Aorta (tissue), 5 donors: ENCODE measurements around the gene RHBG. TPM values are rescaled to one million over a fixed set of nuclear protein-coding genes. Genes with fewer than 3 reads are reported as not detected.

ENCODE experiments used
- ATAC-seq: fragments of 200-7000 bp; cut with Tn5 transposase; one replicate; pipeline ENCODE4 v1.9.1; 2022; ENCODE audit warnings: moderate library complexity; ENCODE audit not compliant: low FRiP score
- DNase-seq, 2 donors: peaks; one replicate each; pipeline ENCODE4 v3.0.0-alpha.2; 2020
- H3K27ac ChIP-seq, 2 donors: one replicate each; pipeline ENCODE4 v1.5.1; 2013; ENCODE audit warnings: low read length in 2 of 2, mild to moderate bottlenecking in 2 of 2, moderate library complexity in 2 of 2, control low read depth in 1 of 2, inconsistent platforms in 1 of 2, low read depth in 1 of 2
- H3K27me3 ChIP-seq, 2 donors: one replicate each; pipeline ENCODE4 v1.6.1; 2013; ENCODE audit warnings: control low read depth in 1 of 2, low read length in 1 of 2, mild to moderate bottlenecking in 1 of 2, moderate library complexity in 1 of 2; ENCODE audit not compliant: insufficient read depth in 2 of 2, control insufficient read depth in 1 of 2
- H3K36me3 ChIP-seq, 2 donors: one replicate each; pipeline ENCODE4 v1.6.1; 2013; ENCODE audit warnings: control low read depth in 1 of 2, low read length in 1 of 2, mild to moderate bottlenecking in 1 of 2; ENCODE audit not compliant: insufficient read depth in 2 of 2, control insufficient read depth in 1 of 2
- H3K4me1 ChIP-seq, 2 donors: one replicate each; pipeline ENCODE4 v1.6.1; 2013; ENCODE audit warnings: low read length in 2 of 2, control low read depth in 1 of 2, mild to moderate bottlenecking in 1 of 2, moderate library complexity in 1 of 2; ENCODE audit not compliant: insufficient read depth in 2 of 2, control insufficient read depth in 1 of 2
- H3K4me3 ChIP-seq, 2 donors: one replicate each; pipeline ENCODE4 v1.5.1; 2013; ENCODE audit warnings: low read length in 2 of 2, control low read depth in 1 of 2, mild to moderate bottlenecking in 1 of 2
- H3K9me3 ChIP-seq: one replicate; pipeline ENCODE4 v1.6.1; 2013; ENCODE audit warnings: mild to moderate bottlenecking, low read length; ENCODE audit not compliant: control insufficient read depth
- WGBS, 2 donors: extraction: QIAGEN DNeasy Blood & Tissue Kit; methylation state at CpG; one replicate each; pipeline ENCODE4 v1.1.7; 2013; 5-methylcytosine and 5-hydroxymethylcytosine counted together
- intact Hi-C, 2 donors: fragments of 100-400 bp; cut with DNase I; formaldehyde crosslinking; loops; one replicate each; pipeline versions ENCODE4 v1.14.2 to v1.15.0; 2022
- polyA plus RNA-seq, 2 donors: library from polyadenylated mRNA; stranded (reverse); fragments of 200-250 nt; gene quantifications; one replicate each; pipeline ENCODE4 v1.2.3, GENCODE V29; 2013
- total RNA-seq, 2 donors: library from RNA; stranded (reverse); fragmentation: NEBNext Ultra II Directional; extraction: Animal tissue kit (Norgen Biotek cat#: 25700); gene quantifications; one replicate each; pipeline ENCODE4 v1.2.1, GENCODE V29; 2021
- donor health status: healthy with polysubstance abuse.
- donor health status: Bipolar disorder and iron deficiency.
- donor health status: DM: no; HTN: no; CAD: no.
- donor health status: DM: no; HTN: no; CAD: no.
- donor health status: DM: yes; HTN: yes; CAD: no.

RHBG gene
- total and polyA plus RNA-seq, 4 donors, result not detected

- ATAC-seq, result no peak
- no peaks in the 10 kb centered on the region for H3K36me3 ChIP-seq
- intact Hi-C loops, result no loop called here
- H3K4me3 ChIP-seq, result no peak overlapping the region
- WGBS, 2 donors, result 20 to 22% methylated on average over 12 of the region's 12 CpGs
- no peaks in the 10 kb centered on the region for H3K9me3 ChIP-seq
- H3K27ac ChIP-seq, result no peak overlapping the region
- no peak for DNase-seq
- no peaks in the 10 kb centered on the region for H3K4me1 ChIP-seq
- H3K27me3 ChIP-seq, result peaks cover 0 to 6% of the 10 kb centered on the region in 2 donors
Observed at GRCh38 chr1:156421939-156422601, 53.1 kb downstream of the RHBG start.

- no peaks in the 10 kb centered on the region for H3K9me3 ChIP-seq
- ATAC-seq (no peak), DNase-seq (no peak)
- H3K27me3 ChIP-seq, result peaks cover 0 to 6% of the 10 kb centered on the region in 2 donors
- intact Hi-C loops, result no loop called here
- H3K4me1 ChIP-seq, result no peaks in the 10 kb centered on the region
- no peak overlapping the region for H3K4me3 ChIP-seq
- H3K36me3 ChIP-seq, result no peaks in the 10 kb centered on the region
- no peak overlapping the region for H3K27ac ChIP-seq
- 30 to 36% methylated on average over 15 of the region's 15 CpGs for WGBS, 2 donors
Observed at GRCh38 chr1:156422602-156423091, 53.6 kb downstream of the RHBG start.

- Histone ChIP-seq H3K36me3 (no peaks in the 10 kb centered on the region), H3K27me3 (peaks cover 0 to 5% of the 10 kb centered on the region in 2 donors), H3K9me3 (no peaks in the 10 kb centered on the region), H3K27ac (no peak overlapping the region), H3K4me3 (no peak overlapping the region), H3K4me1 (no peaks in the 10 kb centered on the region)
- intact Hi-C loops, result no loop called here
- DNase-seq, result no peak
- no peak for ATAC-seq
- WGBS, 2 donors, result 55 to 59% methylated on average over 7 of the region's 7 CpGs
Observed at GRCh38 chr1:156423422-156424352, 54.7 kb downstream of the RHBG start.

GRCh38 chr1:156424806-156425432 is 55.9 kb downstream of the RHBG start:
- Histone ChIP-seq H3K4me1 (no peaks in the 10 kb centered on the region), H3K27ac (no peak overlapping the region), H3K4me3 (no peak overlapping the region), H3K9me3 (no peaks in the 10 kb centered on the region), H3K36me3 (no peaks in the 10 kb centered on the region), H3K27me3 (peaks cover 0 to 5% of the 10 kb centered on the region in 2 donors)
- intact Hi-C loops, result no loop called here
- ATAC-seq (no peak), DNase-seq (no peak)
- 74 to 80% methylated on average over 10 of the region's 10 CpGs for WGBS, 2 donors

- H3K36me3 ChIP-seq, result no peaks in the 10 kb centered on the region
- H3K4me1 ChIP-seq, result no peaks in the 10 kb centered on the region
- no peaks in the 10 kb centered on the region for H3K9me3 ChIP-seq
- DNase-seq (no peak), ATAC-seq (no peak)
- peaks cover 0 to 3% of the 10 kb centered on the region in 2 donors for H3K27me3 ChIP-seq
- H3K4me3 ChIP-seq, result no peak overlapping the region
- WGBS, 2 donors, result 88 to 91% methylated on average over 7 of the region's 7 CpGs
- intact Hi-C loops, result no loop called here
- H3K27ac ChIP-seq, result no peak overlapping the region
Observed at GRCh38 chr1:156425943-156426342, 56.9 kb downstream of the RHBG start.

- no peak for DNase-seq
- no peak for ATAC-seq
- no peak overlapping the region for H3K27ac ChIP-seq
- intact Hi-C loops, result no loop called here
- 64 to 66% methylated on average over 5 of the region's 5 CpGs for WGBS, 2 donors
- no peaks in the 10 kb centered on the region for H3K4me1 ChIP-seq
- H3K36me3 ChIP-seq, result no peaks in the 10 kb centered on the region
- H3K9me3 ChIP-seq, result no peaks in the 10 kb centered on the region
- H3K27me3 ChIP-seq, result peaks cover 0 to 3% of the 10 kb centered on the region in 2 donors
- no peak overlapping the region for H3K4me3 ChIP-seq
Observed at GRCh38 chr1:156427957-156428356, 58.9 kb downstream of the RHBG start.

- Histone ChIP-seq H3K9me3 (no peaks in the 10 kb centered on the region), H3K27ac (no peak overlapping the region), H3K4me3 (no peak overlapping the region), H3K36me3 (no peaks in the 10 kb centered on the region), H3K27me3 (peaks cover 0 to 3% of the 10 kb centered on the region in 2 donors), H3K4me1 (no peaks in the 10 kb centered on the region)
- 9 to 13% methylated on average over 4 of the region's 4 CpGs for WGBS, 2 donors
- ATAC-seq (no peak), DNase-seq (no peak)
- intact Hi-C loops, result no loop called here
Observed at GRCh38 chr1:156428746-156429288, 59.8 kb downstream of the RHBG start.

- no peak for DNase-seq
- H3K36me3 ChIP-seq, result no peaks in the 10 kb centered on the region
- intact Hi-C loops, result no loop called here
- 4 to 5% methylated on average over 13 of the region's 13 CpGs for WGBS, 2 donors
- H3K27me3 ChIP-seq, result peaks cover 0 to 6% of the 10 kb centered on the region in 2 donors
- no peaks in the 10 kb centered on the region for H3K9me3 ChIP-seq
- H3K4me3 ChIP-seq, result no peak overlapping the region
- ATAC-seq, result no peak
- H3K4me1 ChIP-seq, result no peaks in the 10 kb centered on the region
- no peak overlapping the region for H3K27ac ChIP-seq
Observed at GRCh38 chr1:156429313-156430060, 60.5 kb downstream of the RHBG start.
